ENCODE results near the gene GPC4.

The GPC4 gene

GRCh38 chrX:133412246-133412645 lies 3.0 kb downstream of the GPC4 start:
- no peak for DNase-seq (ENCODE audit: low read depth in 4 of 4, low spot score in 1 of 4)

- DNase-seq (ENCODE audit: low read depth in 4 of 4, low spot score in 1 of 4): no peak
Measured at GRCh38 chrX:133410550-133410949, 4.7 kb downstream of the GPC4 start.

GRCh38 chrX:133405498-133406185 lies 9.6 kb downstream of the GPC4 start:
- DNase-seq (ENCODE audit: low read depth in 4 of 4, low spot score in 1 of 4): no peak

GRCh38 chrX:133403984-133404383 lies 11.3 kb downstream of the GPC4 start:
- DNase-seq (ENCODE audit: low read depth in 4 of 4, low spot score in 1 of 4): no peak

- no peak for DNase-seq (ENCODE audit: low read depth in 4 of 4, low spot score in 1 of 4)
Measured at GRCh38 chrX:133402830-133403625, 12.3 kb downstream of the GPC4 start.

GRCh38 chrX:133402042-133402453 lies 13.2 kb downstream of the GPC4 start:
- DNase-seq (ENCODE audit: low read depth in 4 of 4, low spot score in 1 of 4): no peak

GRCh38 chrX:133401536-133401935 lies 13.8 kb downstream of the GPC4 start:
- DNase-seq (ENCODE audit: low read depth in 4 of 4, low spot score in 1 of 4): no peak

- no peak for DNase-seq (ENCODE audit: low read depth in 4 of 4, low spot score in 1 of 4)
Measured at GRCh38 chrX:133399411-133399810, 15.9 kb downstream of the GPC4 start.

GRCh38 chrX:133394765-133395164 lies 20.5 kb downstream of the GPC4 start:
- DNase-seq (ENCODE audit: low read depth in 4 of 4, low spot score in 1 of 4): no peak

- DNase-seq (ENCODE audit: low read depth in 4 of 4, low spot score in 1 of 4): no peak
Measured at GRCh38 chrX:133392671-133393070, 22.6 kb downstream of the GPC4 start.

- no peak for DNase-seq (ENCODE audit: low read depth in 4 of 4, low spot score in 1 of 4)
Measured at GRCh38 chrX:133391111-133391510, 24.2 kb downstream of the GPC4 start.

- no peak for DNase-seq (ENCODE audit: low read depth in 4 of 4, low spot score in 1 of 4)
Measured at GRCh38 chrX:133390676-133391075, 24.6 kb downstream of the GPC4 start.

GRCh38 chrX:133389975-133390374 lies 25.3 kb downstream of the GPC4 start:
- DNase-seq (ENCODE audit: low read depth in 4 of 4, low spot score in 1 of 4): no peak

- no peak for DNase-seq (ENCODE audit: low read depth in 4 of 4, low spot score in 1 of 4)
Measured at GRCh38 chrX:133384454-133384853, 30.8 kb downstream of the GPC4 start.

GRCh38 chrX:133380711-133381619 lies 34.3 kb downstream of the GPC4 start:
- DNase-seq (ENCODE audit: low read depth in 4 of 4, low spot score in 1 of 4): no peak

- no peak for DNase-seq (ENCODE audit: low read depth in 4 of 4, low spot score in 1 of 4)
Measured at GRCh38 chrX:133376422-133376821, 38.9 kb downstream of the GPC4 start.

GRCh38 chrX:133375615-133376340 lies 39.5 kb downstream of the GPC4 start:
- DNase-seq (ENCODE audit: low read depth in 4 of 4, low spot score in 1 of 4): no peak

GRCh38 chrX:133374874-133375387 lies 40.4 kb downstream of the GPC4 start:
- DNase-seq (ENCODE audit: low read depth in 4 of 4, low spot score in 1 of 4): no peak

- DNase-seq (ENCODE audit: low read depth in 4 of 4, low spot score in 1 of 4): no peak
Measured at GRCh38 chrX:133373386-133374079, 41.8 kb downstream of the GPC4 start.

GRCh38 chrX:133370696-133371275 lies 44.5 kb downstream of the GPC4 start:
- DNase-seq (ENCODE audit: low read depth in 4 of 4, low spot score in 1 of 4): no peak

Measured in stimulated activated CD4-positive, alpha-beta T cell treated with anti-CD3 and anti-CD28 coated beads, Interleukin-1b, Interleukin-23, amount 100 ng/mL, for 24 hours (primary cell).